Measurements from ENCODE around the gene PRG2. TPM values are rescaled to one million over a fixed set of nuclear protein-coding genes. Genes with fewer than 3 reads are reported as not detected.
"Not testable (repeated sequence)": the region's sequence is repeated elsewhere in the genome, so short reads cannot be mapped to it uniquely, and the experiment has no call there.

Gene PRG2
- total RNA-seq, 2 donors from 2014 or later, result 0.54 TPM; not detected in 1

DNA sequence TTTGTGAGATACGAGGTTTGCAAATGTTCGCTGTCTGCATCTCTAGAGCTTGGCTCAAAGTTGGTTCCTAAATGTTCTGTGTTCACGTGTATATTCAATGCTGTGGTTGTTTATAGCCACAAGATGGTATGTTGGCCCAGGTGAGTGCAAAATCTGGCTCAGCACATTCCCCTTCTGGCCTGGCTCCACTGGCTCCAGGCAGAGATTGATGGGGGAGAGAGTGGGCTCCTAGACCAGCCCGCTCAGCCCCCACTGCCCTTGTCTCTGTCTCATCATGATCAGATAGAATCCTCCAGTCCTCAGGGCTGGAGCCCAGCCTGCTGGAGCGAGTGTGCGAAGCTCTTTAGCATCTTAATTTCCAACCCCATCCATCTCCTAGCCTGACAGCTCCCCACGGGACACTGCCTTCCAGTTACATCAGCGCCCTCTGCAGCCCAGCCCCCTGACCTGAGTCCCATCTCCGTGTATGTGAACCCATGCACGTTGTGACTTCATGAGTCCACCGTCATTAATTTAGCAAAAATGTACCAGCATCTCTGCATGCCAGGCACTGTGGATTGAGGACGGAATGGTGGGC, 50.3 kb downstream of the PRG2 start:
- TF ChIP-seq, protein P1, sequence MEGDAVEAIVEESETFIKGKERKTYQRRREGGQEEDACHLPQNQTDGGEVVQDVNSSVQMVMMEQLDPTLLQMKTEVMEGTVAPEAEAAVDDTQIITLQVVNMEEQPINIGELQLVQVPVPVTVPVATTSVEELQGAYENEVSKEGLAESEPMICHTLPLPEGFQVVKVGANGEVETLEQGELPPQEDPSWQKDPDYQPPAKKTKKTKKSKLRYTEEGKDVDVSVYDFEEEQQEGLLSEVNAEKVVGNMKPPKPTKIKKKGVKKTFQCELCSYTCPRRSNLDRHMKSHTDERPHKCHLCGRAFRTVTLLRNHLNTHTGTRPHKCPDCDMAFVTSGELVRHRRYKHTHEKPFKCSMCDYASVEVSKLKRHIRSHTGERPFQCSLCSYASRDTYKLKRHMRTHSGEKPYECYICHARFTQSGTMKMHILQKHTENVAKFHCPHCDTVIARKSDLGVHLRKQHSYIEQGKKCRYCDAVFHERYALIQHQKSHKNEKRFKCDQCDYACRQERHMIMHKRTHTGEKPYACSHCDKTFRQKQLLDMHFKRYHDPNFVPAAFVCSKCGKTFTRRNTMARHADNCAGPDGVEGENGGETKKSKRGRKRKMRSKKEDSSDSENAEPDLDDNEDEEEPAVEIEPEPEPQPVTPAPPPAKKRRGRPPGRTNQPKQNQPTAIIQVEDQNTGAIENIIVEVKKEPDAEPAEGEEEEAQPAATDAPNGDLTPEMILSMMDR (IDR thresholded peaks at IDR 0.05), result no peak
- Histone ChIP-seq H3K4me3 (no peak overlapping the region), H3K4me1 (ENCODE audit: control insufficient read depth in 1 of 2, low read depth in 2 of 2) (peaks cover 4 to 7% of the 10 kb centered on the region in 2 donors), H3K27ac (no peak overlapping the region), H3K27me3 (replicated peaks; ENCODE audit: insufficient read depth) (no peaks in the 10 kb centered on the region), H3K36me3 (no peaks in the 10 kb centered on the region), H3K9me3 (no peaks in the 10 kb centered on the region)
- ATAC-seq (ENCODE audit: insufficient number of reproducible peaks, low FRiP score, low read depth) (no peak), DNase-seq (ENCODE audit: low spot score) (no peak)

DNA sequence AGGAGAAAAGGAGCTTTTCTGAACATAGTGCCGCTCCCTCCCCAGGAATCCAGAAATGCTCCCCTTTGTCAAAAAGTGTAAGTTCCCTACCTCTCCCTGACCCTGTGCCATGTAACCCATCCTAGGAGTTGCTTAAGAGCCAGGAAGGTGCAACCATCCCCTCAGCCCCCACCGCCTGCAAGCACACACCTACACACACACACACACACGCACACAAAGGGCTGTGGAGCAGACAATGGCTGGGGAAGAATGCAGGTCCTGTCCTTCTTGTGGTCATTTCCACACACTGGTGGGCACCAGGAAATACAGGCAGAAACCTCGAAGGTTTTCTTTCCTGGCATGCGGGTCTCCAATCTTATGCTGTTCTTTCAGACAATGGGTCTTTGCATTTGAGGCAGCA, 51.1 kb downstream of the PRG2 start:
- ATAC-seq (ENCODE audit: insufficient number of reproducible peaks, low FRiP score, low read depth), result no peak
- no peaks in the 10 kb centered on the region for H3K27me3 ChIP-seq (replicated peaks; ENCODE audit: insufficient read depth)
- H3K27ac ChIP-seq, result no peak overlapping the region
- TF ChIP-seq, protein P1 (IDR thresholded peaks at IDR 0.05), result no peak
- peaks cover 12 to 14% of the 10 kb centered on the region in 2 donors for H3K4me1 ChIP-seq (ENCODE audit: control insufficient read depth in 1 of 2, low read depth in 2 of 2)
- no peaks in the 10 kb centered on the region for H3K36me3 ChIP-seq
- no peak for DNase-seq (ENCODE audit: low spot score)
- no peaks in the 10 kb centered on the region for H3K9me3 ChIP-seq
- H3K4me3 ChIP-seq, result no peak overlapping the region

DNA sequence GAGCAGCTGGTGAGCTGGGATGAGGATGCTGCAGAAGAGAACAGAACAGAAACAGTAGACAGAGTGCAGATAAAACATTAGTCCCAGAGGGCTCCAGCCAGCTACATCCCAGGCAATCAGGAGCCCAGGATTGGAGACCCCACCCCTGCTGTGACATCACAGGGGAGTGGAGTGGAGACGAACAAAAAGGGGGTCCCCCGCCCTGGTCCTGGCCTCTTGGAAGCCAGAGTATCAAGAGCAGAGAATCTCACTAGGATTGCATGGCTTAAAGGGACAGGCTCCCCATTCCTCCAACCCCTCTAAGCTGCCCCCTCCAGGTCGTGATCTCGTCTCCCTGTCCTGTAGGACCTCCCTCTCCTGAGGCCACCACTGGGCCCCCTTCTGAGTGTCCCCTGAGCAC, 52.3 kb downstream of the PRG2 start, which contains the start of gene P2RX3:
TSS of gene P2RX3 (plus strand) at position 211 of the 400 bp plus-strand sequence. CDS start 199 bp downstream, outside the sequence.
- H3K27ac ChIP-seq, result no peak within 1 kb of the TSS
- H3K9me3 ChIP-seq, result no peaks in the 10 kb centered on the region
- TF ChIP-seq, protein P1 (IDR thresholded peaks at IDR 0.05), result no peak
- H3K4me1 ChIP-seq (ENCODE audit: control insufficient read depth in 1 of 2, low read depth in 2 of 2), result peaks cover 12 to 19% of the 10 kb centered on the region in 2 donors
- no peak within 1 kb of the TSS for H3K4me3 ChIP-seq
- H3K36me3 ChIP-seq, result no peaks in the 10 kb centered on the region
- no peaks in the 10 kb centered on the region for H3K27me3 ChIP-seq (replicated peaks; ENCODE audit: insufficient read depth)
- no peak for DNase-seq (ENCODE audit: low spot score)
- no peak for ATAC-seq (ENCODE audit: insufficient number of reproducible peaks, low FRiP score, low read depth)

DNA sequence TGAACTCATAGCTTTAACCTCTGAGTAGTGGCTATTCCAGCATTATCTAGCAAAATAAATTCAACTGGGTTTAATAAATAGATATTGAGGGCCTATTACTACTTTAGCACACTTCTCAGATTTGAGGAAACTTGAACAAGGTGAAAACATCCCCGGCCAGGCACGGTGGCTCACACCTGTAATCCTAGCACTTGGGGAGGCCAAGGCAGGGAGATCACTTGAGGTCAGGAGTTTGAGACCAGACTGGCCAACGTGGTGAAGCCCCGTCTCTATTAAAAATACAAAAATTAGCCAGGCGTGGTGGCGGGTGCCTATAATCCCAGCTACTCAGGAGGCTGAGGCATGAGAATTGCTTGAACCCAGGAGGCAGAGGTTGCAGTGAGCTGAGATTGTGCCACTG, 53.6 kb downstream of the PRG2 start:
- peak overlapping the region; percentile 92 for H3K4me3 ChIP-seq
- H3K27ac ChIP-seq; ATAC-seq (ENCODE audit: insufficient number of reproducible peaks, low FRiP score, low read depth); DNase-seq (ENCODE audit: low spot score); H3K9me3 ChIP-seq; H3K27me3 ChIP-seq (replicated peaks; ENCODE audit: insufficient read depth): not testable (repeated sequence)
- peaks cover 12 to 19% of the 10 kb centered on the region in 2 donors for H3K4me1 ChIP-seq (ENCODE audit: control insufficient read depth in 1 of 2, low read depth in 2 of 2)
- H3K36me3 ChIP-seq, result peaks cover 12% of the 10 kb centered on the region

Other genes with a start within 250 kb of the PRG2 start
- not detected for gene LRRC55, start 208.7 kb downstream of the PRG2 start, total RNA-seq
- gene APLNR, start 153.4 kb downstream of the PRG2 start, total RNA-seq, result 1 to 10 TPM; 1.8 to 4.3 TPM
- gene TNKS1BP1, start 65.7 kb downstream of the PRG2 start, total RNA-seq, result 100 to 1,000 TPM; 105 to 153 TPM
- 10 to 100 TPM; 42.0 to 51.4 TPM for gene SSRP1, start 54.8 kb downstream of the PRG2 start, total RNA-seq
- gene P2RX3, start 52.3 kb downstream of the PRG2 start, total RNA-seq, result not detected
- gene PRG3, start 9.5 kb downstream of the PRG2 start, total RNA-seq, result not detected
- gene SLC43A3, start 36.5 kb upstream of the PRG2 start, total RNA-seq, result 10 to 100 TPM; 76.0 to 92.3 TPM
- gene RTN4RL2, start 69.9 kb upstream of the PRG2 start, total RNA-seq, result under 1 TPM in 1 of 2 donors, not detected in 1; 0.35 TPM
- 10 to 100 TPM; 16.6 to 23.6 TPM for gene SLC43A1, start 125.1 kb upstream of the PRG2 start, total RNA-seq
- gene TIMM10, start 140.1 kb upstream of the PRG2 start, total RNA-seq, result 10 to 100 TPM; 19.5 to 33.5 TPM
- gene SMTNL1, start 146.9 kb upstream of the PRG2 start, total RNA-seq, result not detected
- 10 to 100 TPM; 22.6 to 45.8 TPM for gene UBE2L6, start 177.0 kb upstream of the PRG2 start, total RNA-seq
- gene SERPING1, start 207.0 kb upstream of the PRG2 start, total RNA-seq, result 100 to 1,000 TPM; 674 to 695 TPM

Measured in thoracic aorta (tissue), 2 donors.